Kidney epithelial cell (primary cell): Measurements from ENCODE around the gene ELAVL1. TPM values are rescaled to one million over a fixed set of nuclear protein-coding genes. Genes with fewer than 3 reads are reported as not detected.

Experiments
- DNase-seq: peaks from one replicate; pipeline ENCODE4 v3.0.0-alpha.2; 2010; ENCODE audit warnings: low read depth
- H3K27me3 ChIP-seq: 2 replicates; pipeline ENCODE4 v1.6.0; 2011; ENCODE audit warnings: low read length; ENCODE audit not compliant: control insufficient read depth, insufficient read depth
- H3K36me3 ChIP-seq: 2 replicates; pipeline ENCODE4 v1.5.1; 2011; ENCODE audit warnings: low read length; ENCODE audit not compliant: control insufficient read depth, insufficient read depth
- H3K4me3 ChIP-seq: 2 replicates; pipeline ENCODE4 v1.5.1; 2011; ENCODE audit warnings: low read depth, mild to moderate bottlenecking, control low read depth, low read length
- CTCF ChIP-seq: IDR thresholded peaks from 2 replicates; pipeline ENCODE4 v1.5.1; 2011; ENCODE audit warnings: mild to moderate bottlenecking, moderate library complexity, low read length, control low read depth, inconsistent platforms; ENCODE audit not compliant: insufficient read depth, poor library complexity, severe bottlenecking
- total RNA-seq: library from RNA; depleted of rRNA; stranded (reverse); fragments of >200 nt; gene quantifications from 2 replicates; pipeline ENCODE4 v1.2.3, GENCODE V29; 2015

The ELAVL1 gene
- total RNA-seq, 1 donor from 2014 or later, result 65.9 TPM

- no peak for TF ChIP-seq CTCF
- Histone ChIP-seq H3K36me3 (peaks cover 4% of the 10 kb centered on the region), H3K4me3 (no peak overlapping the region), H3K27me3 (no peaks in the 10 kb centered on the region)
- no peak for DNase-seq
Observed at GRCh38 chr19:7982103-7982502, 23.3 kb downstream of the ELAVL1 start.

- DNase-seq, result no peak
- Histone ChIP-seq H3K36me3 (peaks cover 4% of the 10 kb centered on the region), H3K4me3 (no peak overlapping the region), H3K27me3 (no peaks in the 10 kb centered on the region)
- no peak for TF ChIP-seq CTCF
Observed at GRCh38 chr19:7981661-7982060, 23.8 kb downstream of the ELAVL1 start.

GRCh38 chr19:7981199-7981598, 24.2 kb downstream of the ELAVL1 start:
- H3K4me3 ChIP-seq, result no peak overlapping the region
- H3K36me3 ChIP-seq, result peaks cover 4% of the 10 kb centered on the region
- no peaks in the 10 kb centered on the region for H3K27me3 ChIP-seq
- no peak for DNase-seq
- no peak for TF ChIP-seq CTCF

- no peak overlapping the region for H3K4me3 ChIP-seq
- no peak for DNase-seq
- no peaks in the 10 kb centered on the region for H3K27me3 ChIP-seq
- no peak for TF ChIP-seq CTCF
- peaks cover 4% of the 10 kb centered on the region for H3K36me3 ChIP-seq
Observed at GRCh38 chr19:7980635-7981121, 24.8 kb downstream of the ELAVL1 start.

DNA sequence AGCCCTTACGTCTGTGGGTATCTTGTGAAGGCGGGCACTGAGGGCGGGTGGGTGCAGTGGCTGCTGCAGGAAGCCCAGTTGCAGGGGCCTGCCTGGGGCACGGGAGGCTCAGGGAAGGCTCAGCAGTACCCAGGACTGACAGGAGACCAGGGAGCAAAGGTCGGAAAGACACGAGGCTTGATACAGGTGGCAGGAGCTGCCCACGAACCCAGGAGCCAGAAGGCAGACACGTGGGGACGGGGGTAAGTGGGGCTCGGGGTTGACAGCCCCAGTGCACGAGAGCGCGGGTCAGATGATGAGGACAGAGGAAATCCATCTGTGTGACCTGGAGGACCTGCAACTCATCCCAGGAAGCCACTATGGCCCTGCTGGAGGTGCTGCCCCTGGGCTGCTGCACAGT, 25.3 kb downstream of the ELAVL1 start:
- no peak for DNase-seq
- no peaks in the 10 kb centered on the region for H3K27me3 ChIP-seq
- no peak for TF ChIP-seq CTCF
- H3K4me3 ChIP-seq, result no peak overlapping the region
- peaks cover 4% of the 10 kb centered on the region for H3K36me3 ChIP-seq

- H3K4me3 ChIP-seq, result no peak overlapping the region
- TF ChIP-seq CTCF, result no peak
- DNase-seq, result no peak
- no peaks in the 10 kb centered on the region for H3K27me3 ChIP-seq
- H3K36me3 ChIP-seq, result peaks cover 4% of the 10 kb centered on the region
Observed at GRCh38 chr19:7979559-7979958, 25.9 kb downstream of the ELAVL1 start.
